GM21723 (cell line): Measurements from ENCODE around the gene CCR4.
A peak's percentile ranks its signal among the peaks of the same experiment; 100 is the strongest.
"Not testable (repeated sequence)": the region's sequence is repeated elsewhere in the genome, so short reads cannot be mapped to it uniquely, and the experiment has no call there.

Experiments
- ATAC-seq: cut with Tn5 transposase; IDR thresholded peaks from one replicate; pipeline ENCODE4 v1.9.1; 2021; ENCODE audit warnings: mild to moderate bottlenecking, moderate library complexity; ENCODE audit not compliant: unreplicated experiment

CCR4 gene

DNA sequence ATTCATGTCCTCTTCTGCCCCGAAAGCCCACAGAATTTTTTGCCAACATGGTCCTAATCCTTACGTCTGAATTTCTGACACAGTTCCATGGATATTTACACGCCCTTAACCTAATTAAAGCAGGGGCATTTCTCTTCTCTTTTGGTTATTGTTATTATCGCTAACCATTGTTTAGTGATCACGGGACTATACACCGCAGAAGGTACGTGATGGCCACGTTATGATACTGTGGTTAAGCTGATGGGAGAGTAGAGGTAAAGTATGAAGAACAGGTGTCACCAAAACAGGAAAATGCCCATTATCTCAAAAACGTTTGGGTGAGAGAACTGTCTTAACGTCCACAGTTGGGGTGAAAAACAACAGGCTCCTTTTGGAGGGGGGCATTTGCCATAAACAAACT lies 26.4 kb downstream of the CCR4 start:
- no peak for ATAC-seq

DNA sequence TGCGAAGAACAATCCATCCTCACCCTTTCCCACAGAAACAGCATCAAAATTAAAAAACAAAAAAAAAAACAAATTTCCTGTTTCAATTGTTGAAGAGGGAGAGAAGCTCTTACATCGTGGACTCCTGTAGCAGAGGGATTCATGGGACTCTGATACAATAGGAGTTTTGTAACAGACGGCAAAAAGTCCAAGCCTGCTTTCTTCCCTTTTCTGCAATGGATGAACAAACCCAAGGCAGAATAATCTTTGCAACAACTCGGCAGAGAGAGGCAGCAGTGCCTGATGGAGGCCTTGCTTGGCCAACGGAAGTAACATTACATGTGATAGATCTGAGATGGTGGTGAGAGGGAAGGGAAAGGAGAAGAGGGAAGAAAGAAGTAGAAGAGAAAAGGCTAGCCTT lies 26.9 kb downstream of the CCR4 start:
- no peak for ATAC-seq

DNA sequence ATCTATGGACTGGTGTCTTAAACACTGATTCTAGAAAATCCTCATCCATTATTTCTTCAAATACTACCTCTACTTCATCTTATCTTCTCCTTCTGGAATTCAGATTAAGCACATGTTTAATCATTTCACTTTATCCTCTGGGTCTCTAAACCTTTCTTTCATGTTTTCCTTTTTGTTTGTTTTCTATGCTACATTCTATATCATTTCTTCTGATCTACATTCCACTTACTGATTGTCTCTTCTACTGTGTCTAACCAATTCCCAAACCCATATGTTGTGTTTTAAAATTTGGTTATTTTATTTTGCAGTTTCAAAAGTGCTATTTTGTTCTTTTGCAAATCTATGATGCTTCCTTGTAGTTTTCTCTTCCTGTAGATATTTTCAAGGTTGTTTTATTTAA lies 31.7 kb downstream of the CCR4 start:
- ATAC-seq = no peak

DNA sequence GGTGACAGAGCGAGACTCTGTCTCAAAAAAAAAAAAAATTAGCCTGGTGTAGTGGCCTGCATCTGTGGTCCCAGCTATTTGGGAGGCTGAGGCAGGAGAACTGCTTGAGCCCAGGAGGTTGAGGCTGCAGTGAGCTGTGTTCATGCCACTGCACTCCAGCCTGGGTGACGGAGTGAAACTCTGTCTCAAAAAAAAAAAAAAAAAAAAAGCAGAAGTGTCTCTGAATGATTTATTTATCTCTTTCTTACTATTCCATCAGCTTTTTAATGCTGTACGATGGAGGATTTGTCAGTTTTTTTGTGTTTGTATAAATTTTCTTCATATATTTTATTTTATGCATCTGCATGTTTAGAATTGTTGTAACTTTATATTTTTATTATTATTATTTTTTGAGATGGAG lies 33.5 kb downstream of the CCR4 start:
- not testable (repeated sequence) for ATAC-seq

- no peak for ATAC-seq
These were observed 37.7 kb downstream of the CCR4 start for GRCh38 chr3:32989171-32989570.

- ATAC-seq = no peak
These were observed 38.7 kb downstream of the CCR4 start for GRCh38 chr3:32990116-32990515.

DNA sequence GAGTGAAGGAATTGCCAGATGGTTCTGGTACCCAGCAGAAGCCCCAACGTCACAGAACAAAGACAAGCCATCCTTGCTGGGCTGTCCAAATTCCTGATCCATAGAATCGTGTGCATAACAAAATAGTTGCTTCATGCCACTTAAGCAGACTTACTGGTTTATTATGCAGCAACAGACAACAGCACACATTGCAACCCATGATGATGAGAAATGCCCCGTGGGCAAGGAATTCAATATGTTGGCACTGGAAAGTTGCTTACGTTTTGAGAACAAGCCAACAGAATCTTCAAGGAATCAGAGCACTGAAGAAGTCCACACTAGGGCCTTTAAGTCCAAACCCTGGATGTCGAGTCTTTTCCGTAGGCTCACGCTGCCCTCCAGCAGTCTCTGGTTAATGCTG lies 40.3 kb downstream of the CCR4 start:
- ATAC-seq = no peak

- peak; percentile 16 for ATAC-seq
These were observed 40.9 kb downstream of the CCR4 start for GRCh38 chr3:32992310-32992686.

DNA sequence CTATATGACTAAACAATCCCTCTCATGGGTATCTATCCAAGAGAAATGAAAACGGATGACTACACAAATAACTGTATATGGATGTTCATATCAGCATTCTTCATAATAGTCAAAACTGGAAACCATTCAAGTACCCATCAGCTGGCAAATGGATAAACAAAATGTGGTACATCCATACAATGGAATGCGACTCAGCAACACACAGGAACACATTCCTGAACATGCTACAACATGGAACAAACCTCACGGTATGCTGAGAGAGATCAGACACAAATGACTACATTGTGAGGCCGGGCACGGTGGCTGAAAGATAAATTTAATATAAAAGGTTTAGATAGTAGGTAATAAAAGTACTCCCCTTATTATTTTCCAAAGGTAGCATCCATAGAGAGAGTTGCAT lies 42.6 kb downstream of the CCR4 start:
- no peak for ATAC-seq

DNA sequence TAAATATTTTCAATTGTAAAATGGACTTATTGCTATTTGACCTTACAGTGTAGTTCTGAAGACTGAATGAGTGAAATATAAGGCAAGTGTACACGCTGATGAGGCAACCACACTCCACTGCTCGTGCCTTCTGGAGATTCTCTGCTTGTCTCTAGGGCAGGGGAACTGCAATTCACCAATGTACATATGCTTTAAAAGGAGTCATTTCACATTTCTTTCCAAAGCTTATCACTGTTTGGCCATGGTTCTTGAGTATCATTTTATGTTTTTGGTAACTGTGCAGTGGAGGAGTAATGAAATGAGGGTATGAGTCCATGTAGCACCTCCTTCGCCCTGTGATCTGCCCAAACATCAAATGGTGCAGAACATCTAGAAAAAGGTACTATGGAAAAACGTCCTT lies 43.7 kb downstream of the CCR4 start:
- no peak for ATAC-seq

DNA sequence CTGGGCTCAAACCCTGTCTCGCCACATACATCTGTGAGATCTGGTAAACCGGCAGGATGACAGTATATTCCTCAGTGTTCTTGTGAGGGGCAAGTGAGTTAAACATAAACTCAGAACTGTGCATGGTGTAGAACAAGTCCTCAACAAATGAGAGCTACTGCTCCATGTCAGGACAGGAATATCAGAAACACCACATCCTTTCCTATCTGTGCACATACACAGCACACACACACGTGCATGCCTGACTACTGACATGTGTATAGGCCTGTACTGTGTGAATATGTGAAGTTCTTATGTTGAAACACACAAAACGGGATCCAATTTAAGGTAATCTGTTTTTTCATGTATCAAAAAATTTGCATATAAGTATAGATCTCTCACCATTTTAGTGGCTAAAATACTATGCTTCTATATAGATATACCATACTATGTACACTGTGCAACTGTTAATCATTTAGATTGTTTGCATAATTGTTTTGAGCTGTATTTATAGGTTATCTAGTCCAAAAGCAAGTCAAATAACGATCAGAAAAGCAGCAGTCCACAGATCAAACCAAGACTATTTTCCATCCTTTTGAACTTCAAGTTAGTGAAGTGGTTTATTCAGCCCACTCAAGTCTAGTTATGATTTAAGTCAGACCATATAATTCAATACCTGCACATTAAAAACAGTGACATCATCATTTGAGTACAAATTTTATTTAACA lies 44.8 kb downstream of the CCR4 start:
- no peak for ATAC-seq

GRCh38 chr3:32996755-32997091 lies 45.3 kb downstream of the CCR4 start:
- no peak for ATAC-seq

DNA sequence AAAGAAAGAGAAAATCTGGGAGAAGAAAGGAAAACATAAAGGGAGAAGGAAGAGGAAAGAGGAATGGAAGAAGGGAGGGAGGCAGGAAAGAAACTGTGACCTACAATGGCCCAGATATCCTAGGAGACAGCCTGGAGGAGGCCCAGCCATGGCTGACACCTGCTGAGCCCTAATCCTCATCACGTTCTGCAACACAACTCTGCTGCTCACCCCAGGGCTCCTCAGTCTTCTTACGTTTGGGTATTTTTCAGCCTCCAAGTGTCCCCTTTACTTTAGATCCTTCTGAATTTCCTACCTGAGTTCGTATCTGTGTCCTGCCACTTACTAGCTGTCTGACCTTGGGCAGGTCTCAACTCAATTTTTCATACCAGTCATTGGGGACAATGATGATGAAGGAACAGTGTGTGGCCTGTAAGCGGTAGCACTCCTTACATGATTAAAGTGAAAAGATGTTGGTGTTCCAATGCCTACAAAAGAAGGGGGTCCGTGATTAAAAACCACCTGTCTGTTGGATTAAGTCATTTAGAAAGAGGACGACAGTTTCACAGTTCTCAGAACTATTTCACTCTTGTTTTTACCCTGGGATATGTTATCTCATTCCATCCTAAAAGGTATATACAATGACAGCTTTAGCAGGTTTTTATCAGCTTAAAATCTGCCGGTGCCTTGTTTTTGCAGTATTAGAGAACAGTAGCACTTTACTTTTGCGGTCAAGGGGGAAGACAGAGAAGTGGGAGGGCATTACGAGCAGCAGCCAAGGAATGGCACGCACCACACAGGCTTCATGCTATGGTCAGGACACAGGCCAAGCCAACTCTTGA lies 47.4 kb downstream of the CCR4 start:
- no peak for ATAC-seq

DNA sequence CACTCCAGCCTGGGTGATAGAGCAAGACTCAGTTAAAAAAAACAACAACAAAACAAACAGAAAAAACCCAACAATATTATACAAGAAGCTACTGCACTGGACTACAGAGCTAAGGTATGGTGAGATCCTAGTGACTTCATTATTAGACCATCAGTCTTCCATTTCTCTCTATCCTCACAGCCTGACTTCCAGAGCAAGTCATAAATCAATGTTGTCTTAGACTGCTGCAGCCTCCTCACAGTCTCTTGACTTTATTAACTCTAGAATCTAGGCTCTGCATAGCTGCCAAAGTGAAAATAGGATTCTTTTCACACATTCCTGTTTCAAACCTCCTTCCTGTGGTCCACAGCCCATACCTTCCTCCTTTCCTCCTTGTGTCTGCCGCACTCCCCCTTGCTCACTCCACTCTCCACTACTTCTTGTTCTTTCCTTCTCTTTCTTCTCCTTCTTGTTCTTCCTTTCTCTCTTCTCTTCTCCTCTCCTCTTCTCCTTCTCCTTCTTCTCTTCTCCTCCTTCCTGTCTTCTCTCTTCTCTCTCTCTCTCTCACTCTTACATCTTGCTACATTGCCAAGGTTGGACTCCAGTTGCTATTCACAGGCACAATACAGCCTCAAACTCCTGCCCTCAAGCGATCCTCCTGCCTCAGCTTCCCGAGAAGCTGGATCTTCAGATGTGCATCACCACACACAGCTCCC lies 49.4 kb downstream of the CCR4 start:
- no peak for ATAC-seq

- ATAC-seq = no peak
These were observed 50.4 kb downstream of the CCR4 start for GRCh38 chr3:33001889-33002288.

DNA sequence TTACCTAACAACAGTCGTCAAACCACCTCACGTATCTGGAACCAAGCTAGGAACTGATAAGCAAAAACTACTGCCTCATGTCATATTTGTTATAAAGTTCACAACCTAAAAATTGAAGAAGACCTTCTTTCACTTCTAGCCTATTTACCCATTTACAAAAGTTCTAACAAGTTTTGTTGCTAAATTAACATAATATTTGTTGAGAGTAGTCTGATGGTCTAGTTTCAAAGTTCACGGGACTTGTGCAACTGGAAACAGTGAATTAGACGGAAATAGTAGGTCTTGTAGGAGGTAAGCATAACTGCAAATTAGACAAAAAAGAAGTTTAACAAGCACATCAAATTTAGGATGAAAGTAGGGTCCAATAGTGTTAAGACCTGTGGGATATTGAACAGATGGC lies 51.9 kb downstream of the CCR4 start:
- no peak for ATAC-seq

- ATAC-seq = no peak
These were observed 52.8 kb downstream of the CCR4 start for GRCh38 chr3:33004205-33004604.

DNA sequence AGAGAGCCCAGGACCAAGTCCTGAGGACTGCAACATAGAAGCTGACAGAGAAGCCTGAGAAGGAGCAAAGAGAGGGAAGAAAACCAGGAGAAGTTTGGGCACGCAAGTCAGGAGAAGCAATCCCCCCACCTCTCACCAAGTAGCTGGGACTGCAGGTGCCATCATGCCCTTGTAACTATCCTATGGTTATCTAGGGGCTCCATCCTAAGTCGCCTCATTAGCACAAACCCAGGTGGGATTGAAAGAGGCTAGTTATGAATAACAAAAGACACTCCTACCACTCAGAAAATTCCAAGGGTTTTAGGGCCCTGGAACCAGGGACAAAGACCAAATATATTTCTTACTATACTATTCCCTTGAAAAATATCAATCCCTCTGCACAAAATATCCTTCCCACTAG lies 53.5 kb downstream of the CCR4 start:
- ATAC-seq = no peak
